H9 (cell line): ENCODE data around the gene PRLHR. TPM values are rescaled to one million over a fixed set of nuclear protein-coding genes. Genes with fewer than 3 reads are reported as not detected.

Experiments used
- DNase-seq: peaks from one replicate; pipeline ENCODE4 v3.0.0-alpha.2; 2017
- H2AFZ ChIP-seq: one replicate; pipeline ENCODE4 v1.6.1; 2013; ENCODE audit warnings: mild to moderate bottlenecking, low read length, control low read depth, moderate library complexity
- H2AK5ac ChIP-seq: 2 replicates; pipeline ENCODE4 v1.6.1; 2013; ENCODE audit warnings: low read length, control low read depth, mixed read lengths; ENCODE audit not compliant: insufficient read length
- H2BK120ac ChIP-seq: one replicate; pipeline ENCODE4 v1.6.1; 2013; ENCODE audit warnings: low read depth, mild to moderate bottlenecking, low read length, control low read depth, inconsistent platforms; ENCODE audit not compliant: poor library complexity, severe bottlenecking
- H2BK12ac ChIP-seq: 2 replicates; pipeline ENCODE4 v1.6.1; 2013; ENCODE audit warnings: low read length, control low read depth, mixed read lengths, low read depth; ENCODE audit not compliant: insufficient read length
- H2BK15ac ChIP-seq: 2 replicates; pipeline ENCODE4 v1.6.1; 2013; ENCODE audit warnings: low read depth, low read length, control low read depth
- H2BK20ac ChIP-seq: one replicate; pipeline ENCODE4 v1.6.1; 2013; ENCODE audit warnings: low read depth, mild to moderate bottlenecking, low read length, control low read depth, inconsistent platforms; ENCODE audit not compliant: poor library complexity, severe bottlenecking
- H2BK5ac ChIP-seq: 2 replicates; pipeline ENCODE4 v1.6.1; 2013; ENCODE audit warnings: low read length, control low read depth, mixed read lengths; ENCODE audit not compliant: insufficient read length
- H3K14ac ChIP-seq: 2 replicates; pipeline ENCODE4 v1.6.1; 2013; ENCODE audit warnings: low read length, control low read depth; ENCODE audit not compliant: insufficient read depth
- H3K18ac ChIP-seq: 2 replicates; pipeline ENCODE4 v1.6.1; 2013; ENCODE audit warnings: low read depth, mild to moderate bottlenecking, mixed read lengths, low read length, control low read depth; ENCODE audit not compliant: insufficient read length
- H3K23ac ChIP-seq: 2 replicates; pipeline ENCODE4 v1.6.1; 2013; ENCODE audit warnings: low read length, control low read depth, mixed read lengths, low read depth; ENCODE audit not compliant: insufficient read length
- H3K23me2 ChIP-seq: 2 replicates; pipeline ENCODE4 v1.6.1; 2013; ENCODE audit warnings: low read depth, mild to moderate bottlenecking, mixed read lengths, low read length, control low read depth; ENCODE audit not compliant: insufficient read length, poor library complexity, severe bottlenecking
- H3K27ac ChIP-seq: 2 replicates; pipeline ENCODE4 v1.5.1; 2013; ENCODE audit warnings: low read length, control low read depth, mixed read lengths, low read depth; ENCODE audit not compliant: insufficient read length
- H3K27me3 ChIP-seq: 2 replicates; pipeline ENCODE4 v1.6.1; 2013; ENCODE audit warnings: low read length, control low read depth, inconsistent platforms; ENCODE audit not compliant: insufficient read depth
- H3K4ac ChIP-seq: 2 replicates; pipeline ENCODE4 v1.6.1; 2013; ENCODE audit warnings: low read depth, mild to moderate bottlenecking, control low read depth, inconsistent platforms, low read length, moderate library complexity
- H3K4me1 ChIP-seq: 2 replicates; pipeline ENCODE4 v1.6.1; 2013; ENCODE audit warnings: low read length, control low read depth, inconsistent platforms; ENCODE audit not compliant: insufficient read depth
- H3K4me2 ChIP-seq: 2 replicates; pipeline ENCODE4 v1.6.1; 2013; ENCODE audit warnings: low read length, control low read depth, mixed read lengths; ENCODE audit not compliant: insufficient read length, insufficient read depth
- H3K56ac ChIP-seq: 2 replicates; pipeline ENCODE4 v1.6.1; 2013; ENCODE audit warnings: low read depth, mild to moderate bottlenecking, mixed read lengths, low read length, control low read depth; ENCODE audit not compliant: insufficient read length
- H3K79me1 ChIP-seq: 2 replicates; pipeline ENCODE4 v1.6.1; 2013; ENCODE audit warnings: low read depth, mild to moderate bottlenecking, moderate library complexity, low read length, control low read depth, inconsistent platforms; ENCODE audit not compliant: insufficient read depth, poor library complexity, severe bottlenecking
- H3K79me2 ChIP-seq: 2 replicates; pipeline ENCODE4 v1.6.1; 2013; ENCODE audit warnings: low read length, control low read depth, inconsistent platforms; ENCODE audit not compliant: insufficient read depth
- H3K9ac ChIP-seq: 2 replicates; pipeline ENCODE4 v1.6.1; 2013; ENCODE audit warnings: low read length, control low read depth, mixed read lengths; ENCODE audit not compliant: insufficient read length; ENCODE audit errors: extremely low read depth
- H3K9me3 ChIP-seq: one replicate; pipeline ENCODE4 v1.6.1; 2013; ENCODE audit warnings: low read depth, low read length, inconsistent platforms; ENCODE audit not compliant: control insufficient read depth
- H3T11ph ChIP-seq: one replicate; pipeline ENCODE4 v1.6.1; 2013; ENCODE audit warnings: mild to moderate bottlenecking, low read length, control low read depth, inconsistent platforms
- H4K20me1 ChIP-seq: one replicate; pipeline ENCODE4 v1.6.1; 2013; ENCODE audit not compliant: control insufficient read depth, insufficient read length, insufficient read depth
- H4K5ac ChIP-seq: 2 replicates; pipeline ENCODE4 v1.6.1; 2013; ENCODE audit warnings: low read depth, mild to moderate bottlenecking, mixed read lengths, low read length, control low read depth; ENCODE audit not compliant: insufficient read length
- H4K8ac ChIP-seq: replicated peaks from 2 replicates; pipeline ENCODE4 v1.6.1; 2013; ENCODE audit warnings: low read length, control low read depth, mixed read lengths, low read depth; ENCODE audit not compliant: insufficient read length
- H4K91ac ChIP-seq: 2 replicates; pipeline ENCODE4 v1.6.1; 2013; ENCODE audit warnings: low read depth, mild to moderate bottlenecking, moderate library complexity, mixed read lengths, low read length, control low read depth; ENCODE audit not compliant: insufficient read length
- H3K27ac Mint-ChIP-seq, 3 experiments: 2 replicates in 2 of 3; 3 replicates in 1 of 3; pipeline ENCODE4 v1.8.0; 2020 to 2021; ENCODE audit warnings: mixed read lengths in 3 of 3, mild to moderate bottlenecking in 1 of 3, moderate library complexity in 1 of 3
- H3K27me3 Mint-ChIP-seq: 2 replicates; pipeline ENCODE4 v1.8.0; 2021; ENCODE audit warnings: low read depth, mild to moderate bottlenecking, moderate library complexity, mixed read lengths
- H3K36me3 Mint-ChIP-seq, 3 experiments: 2 replicates in 2 of 3; 3 replicates in 1 of 3; pipeline ENCODE4 v1.8.0; 2020 to 2021; ENCODE audit warnings: low read depth in 3 of 3, mixed read lengths in 3 of 3; ENCODE audit not compliant: insufficient read depth in 1 of 3
- H3K4me1 Mint-ChIP-seq, 2 experiments: 2 replicates each; pipeline ENCODE4 v1.8.0; 2020; ENCODE audit warnings: mixed read lengths in 2 of 2
- H3K4me3 Mint-ChIP-seq, 2 experiments: 2 replicates in 1 of 2; 3 replicates in 1 of 2; pipeline ENCODE4 v1.8.0; 2020 to 2021; ENCODE audit warnings: mild to moderate bottlenecking in 2 of 2, mixed read lengths in 2 of 2, moderate library complexity in 1 of 2
- H3K9me3 Mint-ChIP-seq, 2 experiments: 2 replicates in 1 of 2; 3 replicates in 1 of 2; pipeline ENCODE4 v1.8.0; 2020; ENCODE audit warnings: mild to moderate bottlenecking in 2 of 2, mixed read lengths in 2 of 2, moderate library complexity in 1 of 2
- CTCF ChIP-seq: fragments of 200-600 bp; sonication (generic); conservative IDR thresholded peaks from 3 replicates; pipeline ENCODE4 v1.8.0; 2021; ENCODE audit warnings: antibody characterized with exemption, mild to moderate bottlenecking
- WGBS: extraction: QIAGEN DNeasy Blood & Tissue Kit; methylation state at CpG from one replicate; pipeline ENCODE4 v1.1.7; 2013; ENCODE audit warnings: missing lambda C conversion rate, low lambda C conversion rate, mixed read lengths; ENCODE audit not compliant: insufficient read length; ENCODE audit errors: extremely low coverage; 5-methylcytosine and 5-hydroxymethylcytosine counted together
- total RNA-seq: library from RNA; stranded (reverse); gene quantifications from 2 replicates; pipeline ENCODE4 v1.2.1, GENCODE V29; 2021

Gene PRLHR
- total RNA-seq, 1 experiment from 2014 or later, result not detected

GRCh38 chr10:118592675-118593330 is 2.6 kb downstream of the PRLHR start:
- no peak overlapping the region for H3K9ac ChIP-seq
- H2BK5ac ChIP-seq, result no peak overlapping the region
- H3K14ac ChIP-seq, result no peak overlapping the region
- H3K79me2 ChIP-seq, result no peaks in the 10 kb centered on the region
- no peak for DNase-seq
- Mint-ChIP-seq H3K4me3 (no peak overlapping the region), H3K36me3 (no peaks in the 10 kb centered on the region; a peak in 1 of 7 replicates), H3K27me3 (peaks cover 77% of the 10 kb centered on the region), H3K9me3 (no peaks in the 10 kb centered on the region), H3K4me1 (peaks cover 21 to 28% of the 10 kb centered on the region in 2 experiments), H3K27ac (no peak overlapping the region)
- H3K4me2 ChIP-seq, result no peak overlapping the region
- H3K27me3 ChIP-seq, result peaks cover 16% of the 10 kb centered on the region; the same call in 1 of the 2 replicates
- H4K8ac ChIP-seq, result no peak overlapping the region
- H3K9me3 ChIP-seq, result no peaks in the 10 kb centered on the region
- no peak overlapping the region for H2BK20ac ChIP-seq
- H2AK5ac ChIP-seq, result no peak overlapping the region
- no peak overlapping the region for H4K91ac ChIP-seq
- peaks cover 15% of the 10 kb centered on the region for H3K23me2 ChIP-seq
- H3K27ac ChIP-seq, result no peak overlapping the region
- no peak overlapping the region for H4K5ac ChIP-seq
- no peaks in the 10 kb centered on the region for H3K4me1 ChIP-seq
- no peak overlapping the region for H3K23ac ChIP-seq
- no peak overlapping the region for H2BK15ac ChIP-seq
- H3T11ph ChIP-seq, result no peak overlapping the region
- H3K56ac ChIP-seq, result no peak overlapping the region
- H2BK12ac ChIP-seq, result no peak overlapping the region
- TF ChIP-seq CTCF, result no peak
- no peak overlapping the region for H3K4ac ChIP-seq
- no peak overlapping the region for H3K18ac ChIP-seq
- H2AFZ ChIP-seq, result no peak overlapping the region
- H4K20me1 ChIP-seq, result no peaks in the 10 kb centered on the region
- no CpG with 5 or more reads among the region's 2 CpGs for WGBS
- H2BK120ac ChIP-seq, result no peak overlapping the region
- no peaks in the 10 kb centered on the region for H3K79me1 ChIP-seq
